NCI-H524 treated with DMSO at 0.1 percent for 48 hours (cell line): ENCODE results near the gene RTL10.
"Not testable (repeated sequence)": the region's sequence is repeated elsewhere in the genome, so short reads cannot be mapped to it uniquely, and the experiment has no call there.

ENCODE experiments used
- DNase-seq: peaks from one replicate; lab custom pipeline; 2025; lab: John Stamatoyannopoulos, UW

RTL10 gene

DNA sequence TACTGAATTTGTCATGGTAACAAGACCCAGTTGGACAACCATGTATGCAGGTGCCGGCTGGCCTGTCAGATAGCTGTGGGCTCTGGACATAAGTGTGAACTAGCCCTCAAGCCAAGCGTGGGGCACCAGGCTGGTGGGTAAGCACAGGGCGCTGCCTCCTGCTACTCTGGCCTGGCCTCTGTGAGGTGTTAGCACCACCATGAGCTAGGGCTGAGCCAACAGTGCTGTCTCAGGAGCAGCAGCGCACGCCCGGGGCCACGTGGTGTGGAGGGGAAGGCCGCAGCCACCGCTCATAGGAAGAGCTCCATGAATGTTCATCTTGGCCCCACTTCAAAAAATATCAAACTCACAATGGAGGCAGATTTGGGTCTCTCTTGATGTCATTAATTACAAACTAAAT lies 35.3 kb upstream of the RTL10 start:
- no peak for DNase-seq

DNA sequence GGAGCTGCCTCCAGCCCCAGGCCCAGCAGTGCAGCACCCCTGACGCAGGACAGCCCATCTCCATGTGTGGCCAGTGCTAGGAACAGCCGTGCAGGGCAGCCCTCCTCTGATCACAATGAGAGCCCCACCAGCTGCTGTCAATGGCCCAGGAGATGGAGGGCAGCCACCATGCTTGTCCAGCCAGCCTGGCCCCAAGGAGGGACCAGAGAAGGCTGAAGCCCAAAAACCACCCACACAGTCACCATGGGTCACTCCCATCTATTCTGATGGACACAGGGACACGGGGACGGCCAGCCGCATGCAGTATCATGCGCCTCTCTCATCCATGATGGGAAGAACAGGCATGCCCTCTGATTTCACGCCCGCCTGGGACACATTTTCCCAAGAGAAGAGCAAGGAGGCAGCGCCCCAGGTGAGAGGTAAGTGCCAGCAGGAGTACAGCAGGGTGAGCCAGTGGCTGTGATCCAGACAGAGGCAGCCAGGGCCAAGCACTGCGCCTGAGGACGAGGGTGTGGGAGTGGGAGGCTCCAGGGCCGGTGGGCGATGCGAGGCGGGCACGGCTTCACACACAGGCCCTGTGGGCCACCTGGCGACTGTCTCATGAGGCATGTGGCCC lies 33.6 kb upstream of the RTL10 start:
- DNase-seq, result no peak

DNA sequence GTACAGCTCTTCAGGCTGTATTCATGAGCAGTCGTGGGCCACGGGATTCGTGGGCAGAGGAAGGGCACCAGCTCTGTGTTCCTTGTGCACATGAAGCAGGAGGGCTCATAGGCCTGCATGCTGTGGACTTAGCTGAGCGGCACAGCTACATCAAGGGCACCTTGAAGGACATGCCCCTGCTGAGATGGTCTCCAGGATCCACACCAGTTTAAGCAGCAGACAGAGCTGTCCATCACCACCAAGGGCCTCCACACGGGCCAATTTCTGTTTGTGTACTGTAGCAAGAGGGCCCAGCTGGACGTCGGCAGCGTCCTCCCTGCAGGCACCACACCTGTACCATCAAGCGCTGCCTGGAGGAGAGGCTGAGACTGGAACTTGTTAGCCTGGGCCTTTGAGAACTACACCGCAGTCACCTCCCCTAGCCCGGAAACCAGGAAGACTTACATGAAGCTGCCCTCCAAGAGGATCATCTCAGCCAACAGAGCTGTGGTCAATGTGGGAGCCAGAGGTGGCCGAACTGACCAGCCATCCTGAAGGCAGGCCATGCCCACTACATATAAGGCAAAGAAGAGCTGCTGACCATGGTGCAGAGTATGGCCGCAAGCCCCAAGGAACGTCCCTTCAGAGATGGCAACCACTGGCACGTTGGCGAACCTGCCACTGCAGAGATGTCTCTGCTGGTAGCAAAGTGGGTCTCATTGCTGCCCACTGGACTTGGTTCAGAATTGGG lies 32.7 kb upstream of the RTL10 start:
- DNase-seq, result no peak

DNA sequence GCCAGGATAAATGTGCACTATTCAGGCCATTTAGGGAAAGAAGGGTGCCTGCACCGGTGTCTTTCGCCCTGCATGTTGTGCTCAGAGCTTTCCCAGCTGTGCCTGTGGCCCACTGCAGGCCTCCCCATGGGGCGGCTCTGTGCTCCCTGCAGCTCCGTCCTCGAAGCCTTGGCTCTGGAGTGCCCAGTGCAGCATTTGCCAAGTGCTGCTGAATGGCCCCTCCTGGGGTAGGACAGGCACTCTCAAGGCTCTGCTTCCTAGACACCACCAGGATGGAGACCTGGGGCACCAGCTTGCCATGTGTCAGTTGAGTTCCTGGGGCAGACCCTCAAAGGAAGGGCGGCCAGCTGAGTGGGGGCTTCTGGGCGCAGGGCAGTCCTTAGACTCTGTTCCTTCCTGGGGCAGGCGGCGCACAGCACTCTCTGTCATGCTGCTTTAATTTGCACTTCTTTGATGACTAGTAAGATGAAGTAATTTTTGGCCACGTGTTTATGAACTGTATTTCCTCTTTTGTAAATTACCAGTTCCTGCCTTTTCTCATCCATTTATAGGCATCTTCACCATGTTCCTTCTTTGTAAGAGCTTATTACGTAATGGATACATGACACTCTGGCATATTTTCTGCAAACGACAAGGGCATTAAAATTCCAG lies 32.1 kb upstream of the RTL10 start:
- DNase-seq, result no peak

DNA sequence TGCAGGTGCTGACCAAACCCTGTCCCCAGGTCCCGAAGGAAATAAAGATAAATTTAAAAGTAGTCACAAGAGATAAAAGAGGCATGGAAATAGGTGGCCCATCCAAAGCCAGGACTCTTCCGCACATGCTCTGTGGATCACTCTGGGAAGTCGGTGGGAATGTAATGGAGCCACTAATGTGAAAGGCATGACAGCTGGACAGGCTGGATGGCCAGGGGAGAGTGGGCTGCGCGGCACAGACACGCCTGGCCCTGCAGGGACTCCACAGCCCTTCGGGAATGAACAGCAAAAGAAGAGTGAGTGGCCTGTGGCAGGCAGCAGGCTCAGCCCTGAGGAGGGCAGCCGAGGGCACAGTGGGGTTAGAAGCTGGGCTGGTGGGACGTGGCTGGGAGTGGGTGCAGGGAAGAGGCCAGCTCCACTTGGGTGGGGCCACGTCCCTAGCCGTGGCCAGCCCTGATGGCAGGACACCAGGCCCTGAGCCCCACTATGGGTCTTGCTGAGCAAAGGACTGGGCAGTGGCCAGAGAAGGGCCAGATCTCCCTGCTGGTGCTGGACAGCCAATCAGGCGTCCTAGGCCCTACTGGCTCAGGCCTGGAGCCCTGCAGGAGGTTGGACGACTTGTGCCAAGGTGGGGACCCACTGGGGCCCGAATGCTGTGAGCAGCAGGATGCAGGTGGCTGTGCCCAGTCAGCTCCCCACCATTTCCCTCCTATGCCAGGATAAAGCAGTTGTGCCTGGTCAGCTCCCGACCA lies 31.3 kb upstream of the RTL10 start:
- DNase-seq, result no peak

DNA sequence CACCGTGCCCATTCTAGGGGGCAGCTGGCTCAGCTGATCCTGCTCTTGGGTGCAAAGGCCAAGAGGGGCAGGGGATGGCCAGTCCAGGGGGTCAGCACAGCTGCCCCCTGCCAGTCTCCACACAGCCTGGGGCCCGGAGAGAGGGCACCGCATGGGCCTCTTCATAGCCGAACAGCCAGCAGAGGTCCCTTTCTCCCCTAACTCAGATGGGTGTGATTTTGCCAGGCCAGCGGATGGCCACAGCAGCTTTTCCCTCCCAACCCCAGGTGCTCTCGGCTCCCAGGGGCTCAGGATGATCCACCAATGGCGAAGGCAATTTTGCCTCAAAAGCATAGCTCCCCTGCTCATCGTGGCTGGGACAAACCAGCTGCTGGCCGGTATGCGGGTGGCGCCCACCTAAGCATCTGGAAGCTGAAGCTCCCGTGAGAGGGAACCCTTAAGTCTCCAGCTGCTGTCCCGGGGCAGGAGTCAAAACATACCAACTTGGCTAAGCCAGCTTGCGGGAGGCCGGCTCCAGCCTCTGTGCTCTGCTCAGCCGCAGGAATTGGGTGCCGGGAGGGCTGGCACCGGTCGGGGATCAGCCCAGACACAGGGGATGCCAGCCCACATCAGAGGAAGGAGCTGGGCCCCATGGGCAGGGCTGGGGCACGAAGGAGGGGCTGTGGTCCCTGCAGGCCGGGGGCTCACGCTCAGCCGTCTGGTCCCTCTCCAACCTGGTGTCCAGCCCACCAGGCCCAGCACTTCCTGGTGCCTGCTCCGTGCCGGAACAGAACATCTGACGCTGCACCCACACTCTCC lies 30.5 kb upstream of the RTL10 start:
- no peak for DNase-seq

DNA sequence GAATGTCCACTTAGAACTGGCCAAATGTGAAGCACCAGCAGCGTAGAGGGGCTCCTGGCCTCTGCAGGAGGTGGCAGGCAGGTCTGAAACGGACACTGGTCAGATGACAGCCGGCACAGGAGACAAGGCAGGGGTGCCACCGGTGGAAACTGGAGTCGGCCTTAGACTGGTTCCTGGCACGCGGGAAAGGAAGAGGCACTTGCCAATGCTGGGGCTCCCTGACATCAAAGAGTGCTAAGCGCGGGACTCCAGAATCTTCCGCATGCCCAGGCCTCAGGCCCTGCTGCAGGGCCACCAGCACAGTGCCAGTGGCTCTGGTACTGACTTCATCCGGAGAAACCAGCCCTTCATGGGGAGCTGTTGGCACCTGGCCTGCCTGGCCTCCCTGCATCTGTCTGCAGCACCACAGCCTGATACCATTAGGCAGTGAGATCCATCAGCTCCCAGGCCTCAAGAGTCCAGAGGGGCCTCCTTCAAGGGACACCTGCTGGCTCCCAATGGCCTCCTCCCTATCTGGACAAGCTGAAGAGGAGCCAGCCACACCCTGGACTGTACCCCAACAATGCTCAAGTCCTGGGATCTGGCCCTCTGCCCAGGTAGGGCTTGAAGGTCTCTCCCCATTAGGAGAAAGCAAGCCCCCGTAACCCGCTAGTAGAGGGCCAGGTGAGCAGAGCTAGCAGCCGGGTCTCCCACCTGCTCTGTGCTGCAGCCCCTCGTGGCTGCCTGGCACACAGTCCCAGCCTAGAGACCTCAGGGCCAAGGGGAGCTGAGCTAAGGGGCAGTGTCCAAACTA lies 29.7 kb upstream of the RTL10 start:
- DNase-seq, result no peak

DNA sequence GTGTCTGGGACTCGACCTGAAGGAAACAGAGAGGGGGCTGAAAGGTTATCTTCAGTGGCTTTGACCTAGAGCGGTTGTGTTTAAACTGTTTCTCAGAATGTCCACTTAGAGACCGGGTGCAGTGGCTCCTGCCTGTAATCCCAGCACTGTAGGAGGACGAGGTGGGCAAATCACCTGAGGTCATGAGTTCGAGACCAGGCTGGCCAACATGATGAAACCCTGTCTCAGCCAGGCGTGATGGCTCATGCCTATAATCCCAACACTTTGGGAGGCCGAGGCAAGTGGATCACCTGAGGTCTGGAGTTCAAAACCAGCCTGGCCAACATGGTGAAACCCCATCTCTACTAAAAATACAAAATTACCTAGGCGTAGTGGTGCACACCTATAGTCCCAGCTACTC lies 28.8 kb upstream of the RTL10 start:
- DNase-seq, result not testable (repeated sequence)

DNA sequence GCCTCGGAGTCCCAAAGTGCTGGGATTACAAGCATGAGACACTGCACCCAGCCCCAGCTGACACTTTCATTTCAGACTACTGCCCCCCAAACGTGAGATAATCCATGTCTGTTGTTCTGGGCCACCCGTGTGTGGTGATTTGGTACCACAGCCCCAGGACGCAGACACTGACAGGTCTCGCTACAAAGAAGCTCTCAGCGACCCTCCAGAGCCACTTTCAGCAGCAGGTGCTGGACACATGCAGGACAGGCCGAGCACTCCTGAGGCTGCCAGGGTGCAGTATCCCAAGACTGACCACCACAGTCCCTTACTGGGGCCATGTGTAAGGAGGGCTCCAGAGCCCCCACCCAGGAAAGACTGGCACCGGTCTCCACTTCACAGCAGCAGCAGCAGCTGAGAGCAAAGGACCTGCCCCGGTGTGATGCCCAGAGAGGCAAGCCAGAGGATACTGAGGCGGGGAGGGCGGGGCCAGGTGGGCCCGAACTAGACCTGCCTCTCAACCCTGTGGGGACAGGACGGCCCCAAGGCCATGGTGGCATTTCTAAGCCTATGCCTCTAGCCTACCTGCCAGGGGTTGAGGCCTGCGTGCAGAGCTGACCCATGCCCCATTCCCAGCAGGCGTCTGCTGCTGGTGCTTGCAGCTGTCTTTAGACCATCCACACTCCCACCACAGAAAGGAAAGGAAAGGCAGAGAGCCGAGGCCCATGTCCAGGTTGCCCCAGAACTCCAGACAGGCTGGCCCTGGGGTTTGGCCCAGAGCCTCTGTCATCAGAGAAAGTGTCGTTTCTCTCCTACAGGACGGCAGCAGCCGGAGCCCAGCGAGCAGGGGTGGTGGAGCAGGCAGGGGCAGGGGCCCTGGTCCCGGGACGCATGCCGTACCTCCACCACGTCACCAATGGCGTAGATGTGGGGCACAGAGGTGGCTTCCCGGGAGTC lies 28.0 kb upstream of the RTL10 start:
- DNase-seq, result no peak

DNA sequence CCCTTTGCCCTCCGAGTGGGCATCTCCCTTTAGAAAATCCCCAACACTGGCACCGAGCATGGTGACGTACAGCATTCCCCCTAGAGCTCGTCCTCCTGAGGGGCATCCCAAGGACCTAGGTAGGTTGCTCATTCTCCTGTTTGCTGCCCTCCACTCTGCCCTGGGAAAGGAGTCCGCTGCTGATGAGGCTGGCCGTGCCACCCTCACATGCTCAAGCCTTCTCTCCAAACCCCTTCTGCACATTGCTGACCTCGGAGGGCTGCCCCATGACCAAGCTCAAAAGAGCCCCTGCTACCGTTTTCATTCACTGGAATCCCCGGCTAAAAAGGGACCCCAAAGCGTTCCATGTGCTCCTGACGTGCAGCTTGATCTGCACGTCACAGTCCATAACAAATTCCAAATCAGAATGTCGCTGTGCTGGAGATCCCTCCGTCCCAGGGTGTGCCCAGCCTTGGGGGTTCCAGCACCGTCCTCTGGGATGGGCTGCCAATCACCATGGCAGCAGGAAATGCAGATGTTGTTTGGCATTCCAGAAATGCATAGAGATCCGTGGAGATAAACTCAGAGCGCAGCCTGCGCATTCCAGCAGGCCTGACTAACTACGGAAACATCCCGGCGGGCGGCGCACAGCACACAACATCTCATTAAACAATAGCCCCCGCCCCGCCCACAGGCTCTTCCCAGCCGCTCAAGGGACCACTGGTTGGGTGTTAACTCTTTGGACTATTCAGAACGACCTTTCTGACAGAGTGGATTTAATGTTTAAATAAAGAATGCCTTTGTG lies 26.3 kb upstream of the RTL10 start:
- no peak for DNase-seq

DNA sequence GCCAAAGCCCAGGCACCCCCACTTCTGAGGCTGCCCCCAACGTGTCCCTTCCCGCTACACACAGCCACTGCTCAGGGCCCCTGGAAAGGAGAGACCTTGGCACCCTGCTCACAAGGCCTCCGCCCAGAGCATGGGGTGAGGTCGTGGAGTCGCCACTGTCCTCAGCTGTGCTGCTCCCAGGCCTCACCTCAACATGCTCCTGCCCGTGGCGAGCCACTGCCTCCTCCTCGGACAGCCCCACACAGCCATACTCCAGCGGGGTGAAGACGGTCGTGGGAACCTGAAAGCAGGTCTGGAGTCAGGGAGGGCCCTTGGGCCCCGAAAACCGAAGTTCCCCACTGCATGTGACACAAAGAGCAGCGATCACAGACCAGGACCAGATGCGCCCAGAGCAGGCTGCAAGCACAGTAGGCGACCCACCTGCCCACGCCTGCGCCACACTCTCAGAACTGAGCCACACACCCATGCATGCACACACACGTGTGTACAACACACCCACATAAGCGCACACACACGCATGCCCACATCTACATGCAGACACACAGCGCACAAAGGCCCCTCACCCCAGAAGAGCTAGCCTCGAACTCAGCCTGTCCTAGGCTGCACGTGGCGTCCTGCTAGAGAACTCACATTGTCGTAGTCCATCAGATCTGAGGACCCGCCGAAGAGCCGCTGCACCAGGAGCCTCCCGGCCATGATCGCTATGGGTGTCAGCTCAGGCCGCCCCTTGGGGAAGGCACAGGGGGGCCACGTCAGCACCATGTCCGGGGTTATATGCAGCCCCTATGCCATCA lies 25.5 kb upstream of the RTL10 start:
- no peak for DNase-seq

DNA sequence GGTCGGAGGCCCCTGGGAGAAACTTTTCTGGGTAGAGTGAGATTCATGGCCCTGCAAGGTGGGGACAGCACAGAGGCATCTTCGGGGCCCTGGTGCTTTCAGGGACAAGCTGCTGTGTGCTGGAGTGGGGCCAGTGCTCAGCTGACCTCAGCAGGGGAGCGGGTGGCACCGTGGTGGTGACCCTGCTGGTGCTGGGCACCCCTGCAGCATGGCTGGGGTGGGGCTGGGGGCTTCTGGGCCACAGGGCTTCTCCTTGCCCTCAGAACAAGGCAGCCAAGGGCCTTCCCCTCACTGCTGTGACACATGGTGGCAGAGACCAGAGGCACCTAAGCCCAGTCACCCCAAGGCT lies 24.9 kb upstream of the RTL10 start:
- DNase-seq, result no peak

DNA sequence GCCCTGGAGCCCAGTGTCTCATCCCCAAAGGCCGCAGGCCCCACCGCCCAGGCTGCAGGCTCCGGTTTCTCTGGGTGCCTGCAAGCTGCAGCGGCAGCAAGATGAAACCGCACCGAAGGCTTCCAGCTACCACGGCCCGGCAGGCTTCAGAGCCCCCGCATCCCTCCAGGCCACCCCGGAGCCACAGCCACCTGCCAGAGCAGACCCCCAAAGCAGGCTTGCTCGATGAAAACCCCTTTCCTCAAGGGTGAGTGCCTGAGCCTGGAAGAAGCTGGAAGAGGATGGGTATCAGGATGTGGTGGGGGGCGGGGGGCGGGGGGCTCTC lies 24.5 kb upstream of the RTL10 start:
- no peak for DNase-seq

DNA sequence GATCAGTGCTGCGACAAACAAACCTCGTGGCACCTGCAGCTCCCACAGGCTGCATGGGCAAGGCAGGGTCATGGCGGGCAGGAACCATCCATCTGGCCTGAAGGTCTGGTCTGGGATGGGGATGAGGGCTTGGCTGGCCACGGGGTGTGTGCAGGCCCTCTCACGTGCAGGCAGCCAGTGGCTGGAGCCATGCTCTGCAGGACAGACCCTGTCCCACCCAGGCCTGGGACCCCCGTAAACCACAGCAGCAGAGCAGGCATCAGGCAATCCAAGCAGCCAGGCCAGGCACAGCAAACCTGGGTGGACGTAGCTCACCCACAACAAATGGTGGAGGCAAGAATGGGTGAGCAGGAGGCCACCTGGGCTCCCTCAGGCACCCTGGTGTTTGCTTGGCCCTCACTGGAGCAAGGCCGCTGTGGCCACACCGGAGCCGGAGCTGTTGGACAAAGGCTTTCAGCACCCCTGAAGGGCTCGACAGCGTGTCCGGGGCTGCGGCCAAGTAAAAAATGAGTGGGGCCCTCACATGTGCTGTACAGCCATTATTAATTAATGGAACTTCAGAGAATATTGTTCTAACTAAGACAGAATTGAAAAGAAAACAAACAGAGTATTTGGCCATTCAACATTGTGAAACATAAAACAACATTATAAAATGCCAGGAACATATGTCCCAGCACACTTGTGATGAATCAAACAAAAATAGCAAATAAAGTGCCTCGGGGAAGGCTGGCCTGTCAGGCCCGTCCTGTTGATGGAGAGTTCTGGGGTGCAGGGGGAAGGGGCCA lies 24.0 kb upstream of the RTL10 start:
- DNase-seq, result no peak

DNA sequence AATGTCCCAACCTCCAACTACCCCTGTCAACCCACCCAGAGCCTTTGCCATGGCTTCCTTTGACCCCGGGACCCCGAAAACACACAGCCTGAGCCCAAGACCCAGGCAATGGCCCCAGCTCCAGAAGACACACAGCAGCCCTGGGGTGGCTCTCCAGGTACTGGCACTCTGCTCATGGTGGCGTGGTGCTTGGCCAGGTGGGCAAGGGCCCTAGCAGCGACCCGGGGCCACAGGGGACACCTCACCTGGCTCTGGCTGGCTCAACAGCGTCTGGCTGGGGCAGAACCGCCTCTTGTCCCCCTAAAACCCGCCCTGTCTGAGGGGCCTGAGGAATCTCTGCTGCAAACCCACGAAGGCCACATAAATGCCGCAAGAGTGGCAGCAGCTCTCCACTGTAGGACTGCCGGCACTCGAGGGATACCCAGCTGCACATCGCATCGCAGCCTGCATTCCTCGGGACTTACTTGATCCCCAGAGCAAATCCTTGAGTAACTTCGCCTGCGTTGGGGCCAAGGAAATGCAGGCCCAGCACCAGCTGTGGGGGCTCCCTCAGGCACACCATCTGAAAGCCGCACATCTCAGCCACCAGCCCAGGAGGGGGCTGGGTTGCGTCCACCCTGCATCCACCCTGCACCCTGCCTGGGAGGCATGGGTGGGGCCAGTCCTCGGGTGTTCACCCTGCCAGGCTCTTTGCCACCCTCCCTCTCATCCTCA lies 23.1 kb upstream of the RTL10 start:
- no peak for DNase-seq

DNA sequence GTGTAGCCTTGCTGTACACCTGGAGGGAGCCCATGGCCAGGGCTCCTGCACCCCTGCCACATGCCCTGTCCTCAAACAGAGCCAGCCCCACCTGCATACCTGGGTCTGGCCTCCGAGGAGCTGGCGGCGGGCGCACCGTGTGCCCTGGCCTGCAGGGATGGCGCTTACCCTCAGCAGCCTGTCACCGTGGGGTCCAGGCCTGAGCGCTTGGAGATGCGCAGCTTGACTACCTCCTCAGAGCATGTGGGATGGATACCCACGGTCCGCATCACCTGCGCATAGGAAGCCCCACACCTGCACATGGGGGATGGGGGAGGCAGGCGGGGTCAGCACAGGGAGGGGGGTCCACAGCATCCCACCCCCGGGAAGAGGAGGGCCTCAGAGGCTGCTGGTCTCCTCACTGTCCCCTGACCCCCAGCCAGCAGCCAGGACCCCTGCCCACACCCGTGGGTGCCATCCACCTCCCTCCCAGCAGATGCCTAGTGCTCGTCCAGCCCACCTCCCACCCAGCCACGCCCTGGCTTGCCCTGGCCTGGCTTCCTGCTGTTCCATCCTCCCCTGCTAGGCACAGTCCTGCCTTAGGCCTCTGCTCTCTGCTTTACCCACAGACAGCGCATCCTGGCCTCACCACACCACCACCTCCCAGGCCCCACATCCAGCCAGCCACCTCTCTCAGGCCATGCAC lies 22.4 kb upstream of the RTL10 start:
- DNase-seq, result no peak
